ENCODE data around the gene NODAL. TPM values are rescaled to one million over a fixed set of nuclear protein-coding genes. Genes with fewer than 3 reads are reported as not detected.

Gene NODAL
- total RNA-seq, 1 donor from 2014 or later = not detected

DNA sequence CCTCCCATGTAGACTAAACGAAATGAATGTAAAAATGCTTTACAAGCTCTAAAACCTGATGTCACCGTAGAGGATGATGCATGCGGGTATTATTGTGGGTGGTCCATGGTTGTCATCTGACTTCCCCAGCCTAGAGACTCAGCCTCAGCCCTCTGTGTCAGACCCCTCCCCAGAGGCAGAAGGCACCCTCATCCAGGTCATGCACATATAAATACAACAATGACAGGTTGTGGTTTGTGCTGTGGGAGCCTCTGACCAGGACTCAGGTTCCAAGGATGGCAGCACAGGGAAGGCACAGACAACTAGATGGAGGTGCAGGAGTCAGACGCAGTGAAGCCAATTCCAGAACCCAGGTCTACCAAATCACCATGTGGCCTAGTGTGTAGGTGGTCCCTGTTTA, 3.3 kb upstream of the NODAL start:
- DNase-seq (no peak), ATAC-seq (no peak)
- Histone ChIP-seq H3K9me3 (no peaks in the 10 kb centered on the region), H3K27ac (no peak overlapping the region), H3K4me1 (peaks cover 23% of the 10 kb centered on the region), H3K27me3 (peaks cover 36% of the 10 kb centered on the region), H3K4me3 (no peak overlapping the region), H3K36me3 (no peaks in the 10 kb centered on the region)
- TF ChIP-seq, protein P1, sequence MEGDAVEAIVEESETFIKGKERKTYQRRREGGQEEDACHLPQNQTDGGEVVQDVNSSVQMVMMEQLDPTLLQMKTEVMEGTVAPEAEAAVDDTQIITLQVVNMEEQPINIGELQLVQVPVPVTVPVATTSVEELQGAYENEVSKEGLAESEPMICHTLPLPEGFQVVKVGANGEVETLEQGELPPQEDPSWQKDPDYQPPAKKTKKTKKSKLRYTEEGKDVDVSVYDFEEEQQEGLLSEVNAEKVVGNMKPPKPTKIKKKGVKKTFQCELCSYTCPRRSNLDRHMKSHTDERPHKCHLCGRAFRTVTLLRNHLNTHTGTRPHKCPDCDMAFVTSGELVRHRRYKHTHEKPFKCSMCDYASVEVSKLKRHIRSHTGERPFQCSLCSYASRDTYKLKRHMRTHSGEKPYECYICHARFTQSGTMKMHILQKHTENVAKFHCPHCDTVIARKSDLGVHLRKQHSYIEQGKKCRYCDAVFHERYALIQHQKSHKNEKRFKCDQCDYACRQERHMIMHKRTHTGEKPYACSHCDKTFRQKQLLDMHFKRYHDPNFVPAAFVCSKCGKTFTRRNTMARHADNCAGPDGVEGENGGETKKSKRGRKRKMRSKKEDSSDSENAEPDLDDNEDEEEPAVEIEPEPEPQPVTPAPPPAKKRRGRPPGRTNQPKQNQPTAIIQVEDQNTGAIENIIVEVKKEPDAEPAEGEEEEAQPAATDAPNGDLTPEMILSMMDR (IDR thresholded peaks at IDR 0.05) = no peak
- intact Hi-C loops (cut with DNase I) = no loop called here

DNA sequence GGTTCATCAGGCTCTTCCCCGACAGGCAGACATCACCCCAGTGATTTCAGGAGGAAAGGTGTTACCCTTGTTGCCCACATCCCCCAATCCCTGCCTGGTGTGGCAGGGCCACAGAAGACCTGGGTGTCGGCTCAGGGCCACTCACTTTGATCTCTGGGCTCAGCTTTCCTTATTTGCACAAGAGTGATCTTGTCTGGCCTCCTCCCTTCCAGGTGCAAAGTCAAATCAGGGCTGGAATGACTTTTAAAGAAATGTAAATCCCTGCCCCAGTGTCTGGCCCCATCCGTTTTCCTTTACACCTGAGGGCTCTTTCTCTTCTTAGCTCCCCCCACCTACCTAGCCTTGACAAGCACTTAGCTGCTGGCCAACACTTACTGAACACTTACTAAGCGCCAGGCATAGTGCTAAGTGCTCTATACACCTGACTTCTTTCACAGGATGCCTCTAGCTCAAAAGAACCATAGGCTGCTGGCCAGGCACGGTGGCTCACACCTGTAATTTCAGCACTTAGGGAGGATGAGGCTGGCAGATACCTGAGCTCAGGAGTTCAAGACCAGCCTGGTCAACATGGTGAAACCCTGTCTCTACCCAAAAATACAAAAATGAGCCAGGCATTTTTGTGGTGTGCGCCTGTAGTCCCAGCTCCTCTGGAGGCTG, 979 bp upstream of the NODAL start:
- ATAC-seq = no peak
- no peak overlapping the region for H3K4me3 ChIP-seq
- H3K9me3 ChIP-seq = no peaks in the 10 kb centered on the region
- H3K36me3 ChIP-seq = no peaks in the 10 kb centered on the region
- no peak overlapping the region for H3K27ac ChIP-seq
- TF ChIP-seq, protein P1 (IDR thresholded peaks at IDR 0.05) = no peak
- H3K27me3 ChIP-seq = peaks cover 40% of the 10 kb centered on the region
- intact Hi-C loops (cut with DNase I) = no loop called here
- DNase-seq = no peak
- peaks cover 23% of the 10 kb centered on the region for H3K4me1 ChIP-seq

DNA sequence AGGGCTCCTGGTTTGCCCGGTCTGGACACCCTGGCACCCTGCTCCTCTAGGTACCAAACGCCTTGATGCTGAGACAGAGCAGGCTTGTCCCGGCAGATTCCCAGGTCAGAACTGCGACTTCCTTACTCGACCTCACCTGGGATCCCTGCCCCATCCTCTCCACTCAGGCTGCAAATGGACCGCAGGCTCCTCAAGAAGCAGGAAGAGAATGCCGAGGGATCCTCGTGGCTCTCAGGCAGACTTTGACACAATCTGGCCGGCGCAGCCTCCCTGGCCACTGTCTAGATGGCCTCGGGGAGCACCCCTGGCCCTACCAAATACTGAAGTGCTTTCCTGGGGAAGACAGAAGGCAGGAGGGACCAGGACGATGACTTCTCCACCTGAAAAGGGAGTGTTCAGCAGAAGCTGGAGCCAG, 421 bp upstream of the NODAL start:
- no peak overlapping the region for H3K4me3 ChIP-seq
- TF ChIP-seq, protein P1 (IDR thresholded peaks at IDR 0.05) = no peak
- intact Hi-C loops (cut with DNase I) = no loop called here
- peaks cover 40% of the 10 kb centered on the region for H3K27me3 ChIP-seq
- H3K4me1 ChIP-seq = peaks cover 23% of the 10 kb centered on the region
- ATAC-seq = no peak
- peak; percentile 57 for DNase-seq
- H3K27ac ChIP-seq = no peak overlapping the region
- H3K9me3 ChIP-seq = no peaks in the 10 kb centered on the region
- no peaks in the 10 kb centered on the region for H3K36me3 ChIP-seq

DNA sequence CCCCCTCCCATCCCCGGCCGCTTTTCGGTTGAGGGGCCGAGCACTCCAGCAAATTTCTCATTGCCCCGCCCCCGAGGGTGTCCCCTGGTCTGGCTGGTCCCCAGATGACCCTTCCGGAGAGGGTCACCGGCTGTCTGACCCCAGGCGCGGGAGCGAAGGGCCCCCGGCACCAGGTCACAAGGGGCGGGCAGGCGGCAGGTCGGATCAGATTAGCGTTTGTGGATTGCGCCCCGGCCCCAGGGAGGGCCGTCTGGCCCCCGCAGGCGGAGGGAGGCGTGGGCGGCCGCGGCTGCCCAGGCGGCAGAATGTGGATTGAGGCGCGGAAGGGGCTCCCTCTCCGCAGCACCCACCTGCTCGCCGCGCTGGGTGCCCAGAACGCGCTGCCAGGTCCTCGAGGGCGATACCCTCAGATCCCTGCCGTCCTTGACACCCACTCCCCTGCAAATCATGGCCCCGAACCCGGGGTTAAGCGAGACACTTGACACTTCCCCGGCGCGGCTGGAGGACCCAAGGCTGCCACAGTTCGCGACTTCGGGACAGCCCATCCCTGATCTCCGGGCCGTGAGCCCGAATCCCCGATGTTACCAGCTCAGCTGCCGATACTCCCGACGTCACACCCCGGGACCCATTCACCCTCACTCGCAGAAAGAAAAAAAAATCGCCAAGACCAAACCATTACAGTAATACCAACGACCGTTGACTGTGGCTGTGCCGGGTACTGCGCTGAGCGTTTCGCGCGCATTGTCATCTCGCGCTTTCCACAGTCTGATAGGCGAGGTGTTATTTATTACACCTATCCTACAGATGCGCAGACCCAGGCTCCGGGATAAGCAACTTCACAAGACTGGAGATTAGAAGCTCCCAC, 953 bp downstream of the NODAL start:
- intact Hi-C loops (cut with DNase I) = no loop called here
- DNase-seq = no peak
- Histone ChIP-seq H3K4me1 (peaks cover 19% of the 10 kb centered on the region), H3K36me3 (no peaks in the 10 kb centered on the region), H3K27ac (no peak overlapping the region), H3K4me3 (peak overlapping the region; percentile 23), H3K9me3 (no peaks in the 10 kb centered on the region), H3K27me3 (peaks cover 40% of the 10 kb centered on the region)
- TF ChIP-seq, protein P1 (IDR thresholded peaks at IDR 0.05) = no peak
- peak; percentile 4 for ATAC-seq

DNA sequence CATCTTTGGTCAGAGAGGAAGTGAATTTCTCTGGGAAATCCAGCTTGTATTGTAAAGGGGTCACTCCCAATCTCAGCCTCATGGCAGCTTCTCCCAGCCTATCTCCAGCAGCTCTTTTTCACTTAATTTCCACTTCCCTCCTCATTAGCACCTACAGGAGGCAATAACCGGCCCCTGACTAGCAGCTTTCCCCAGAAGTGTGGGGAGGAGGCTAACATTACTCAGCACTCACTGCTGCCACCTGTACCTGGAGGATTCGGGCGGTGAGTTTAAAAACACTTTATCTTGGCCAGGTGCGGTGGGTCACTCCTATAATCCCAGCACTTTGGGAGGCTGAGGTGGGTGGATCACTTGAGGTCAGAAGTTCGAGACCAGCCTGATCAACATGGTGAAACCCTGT, 3.8 kb downstream of the NODAL start:
- Histone ChIP-seq H3K9me3 (no peaks in the 10 kb centered on the region), H3K4me3 (no peak overlapping the region), H3K36me3 (no peaks in the 10 kb centered on the region), H3K27me3 (peaks cover 31% of the 10 kb centered on the region), H3K4me1 (peaks cover 19% of the 10 kb centered on the region), H3K27ac (no peak overlapping the region)
- TF ChIP-seq, protein P1 (IDR thresholded peaks at IDR 0.05) = no peak
- intact Hi-C loops (cut with DNase I) = no loop called here
- DNase-seq (no peak), ATAC-seq (no peak)

All from upper lobe of right lung (tissue), 1 donor.